HG02610 (cell line): ENCODE results near the gene PRR12.

Experiments
- ATAC-seq: cut with Tn5 transposase; IDR thresholded peaks from one replicate; pipeline ENCODE4 v1.9.1; 2021; ENCODE audit warnings: mild to moderate bottlenecking, moderate library complexity; ENCODE audit not compliant: unreplicated experiment

The PRR12 gene, protein sequence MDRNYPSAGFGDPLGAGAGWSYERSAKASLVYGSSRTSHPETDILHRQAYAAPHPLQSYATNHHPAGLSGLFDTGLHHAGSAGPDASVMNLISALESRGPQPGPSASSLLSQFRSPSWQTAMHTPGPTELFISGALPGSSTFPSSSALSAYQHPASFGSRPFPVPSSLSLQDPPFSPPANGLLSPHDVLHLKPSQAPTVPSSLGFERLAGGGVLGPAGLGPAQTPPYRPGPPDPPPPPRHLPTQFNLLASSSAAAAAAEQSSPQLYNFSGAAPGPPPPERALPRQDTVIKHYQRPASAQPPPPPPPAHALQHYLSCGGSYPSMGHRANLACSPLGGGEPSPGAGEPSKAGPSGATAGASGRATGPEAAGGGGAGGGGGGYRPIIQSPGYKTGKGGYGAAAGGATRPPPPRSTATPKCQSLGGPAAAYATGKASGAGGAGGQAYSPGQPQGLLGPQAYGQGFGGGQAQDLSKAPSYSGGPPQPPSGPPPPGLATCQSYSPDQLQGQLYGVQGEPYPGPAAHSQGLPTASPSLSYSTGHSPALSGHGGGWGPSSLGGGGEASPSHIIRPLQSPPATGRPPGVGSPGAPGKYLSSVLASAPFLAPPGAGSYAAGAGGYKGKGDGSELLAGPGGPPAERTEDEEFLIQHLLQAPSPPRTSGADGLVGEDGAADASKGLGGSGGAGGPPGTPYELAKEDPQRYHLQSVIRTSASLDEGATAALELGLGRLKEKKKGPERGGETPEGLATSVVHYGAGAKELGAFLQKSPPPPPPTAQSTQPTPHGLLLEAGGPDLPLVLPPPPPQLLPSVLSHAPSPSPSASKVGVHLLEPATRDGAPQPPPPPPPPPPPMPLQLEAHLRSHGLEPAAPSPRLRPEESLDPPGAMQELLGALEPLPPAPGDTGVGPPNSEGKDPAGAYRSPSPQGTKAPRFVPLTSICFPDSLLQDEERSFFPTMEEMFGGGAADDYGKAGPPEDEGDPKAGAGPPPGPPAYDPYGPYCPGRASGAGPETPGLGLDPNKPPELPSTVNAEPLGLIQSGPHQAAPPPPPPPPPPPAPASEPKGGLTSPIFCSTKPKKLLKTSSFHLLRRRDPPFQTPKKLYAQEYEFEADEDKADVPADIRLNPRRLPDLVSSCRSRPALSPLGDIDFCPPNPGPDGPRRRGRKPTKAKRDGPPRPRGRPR (N-terminal part only)

DNA sequence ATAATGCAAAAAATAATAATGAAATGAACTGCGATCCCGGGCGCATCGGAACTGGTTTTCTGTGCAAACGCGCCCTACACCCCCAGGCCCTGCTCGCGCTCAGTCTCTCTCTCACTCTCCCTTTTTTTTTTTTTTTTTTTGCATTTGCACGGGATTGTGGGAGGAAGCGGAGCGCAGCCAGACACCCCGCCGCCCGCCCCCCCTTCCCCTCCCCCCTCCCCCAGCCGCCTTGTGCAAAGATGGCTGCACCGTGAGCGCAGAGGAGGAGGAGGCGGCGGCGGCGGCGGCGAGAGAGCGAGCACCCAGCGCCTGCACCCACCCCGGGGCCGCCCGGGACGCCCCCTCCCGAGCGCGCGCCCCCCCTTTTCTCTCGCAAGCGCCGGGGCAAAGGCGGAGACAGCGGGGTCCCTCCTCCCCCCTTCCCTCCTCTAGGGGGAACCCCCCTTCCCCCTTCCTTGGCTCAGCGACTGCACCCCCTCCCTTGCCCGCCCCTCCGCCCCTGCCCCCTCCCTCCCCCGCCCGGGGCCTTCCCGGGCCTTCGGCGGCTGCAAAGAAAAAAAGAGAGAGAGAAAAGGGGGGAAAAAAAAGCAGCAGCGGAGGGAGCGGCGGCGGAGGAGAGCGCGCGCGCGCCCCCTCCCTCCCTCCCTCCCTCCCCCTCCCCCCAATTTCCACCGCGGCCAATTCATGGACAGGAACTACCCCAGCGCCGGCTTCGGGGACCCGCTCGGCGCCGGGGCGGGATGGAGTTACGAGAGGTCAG lies at the start of gene PRR12:
PRR12 (plus strand) TSS at position 212 of the 760 bp plus-strand sequence; CDS start at position 685, 473 bp downstream.
- ATAC-seq: no peak

DNA sequence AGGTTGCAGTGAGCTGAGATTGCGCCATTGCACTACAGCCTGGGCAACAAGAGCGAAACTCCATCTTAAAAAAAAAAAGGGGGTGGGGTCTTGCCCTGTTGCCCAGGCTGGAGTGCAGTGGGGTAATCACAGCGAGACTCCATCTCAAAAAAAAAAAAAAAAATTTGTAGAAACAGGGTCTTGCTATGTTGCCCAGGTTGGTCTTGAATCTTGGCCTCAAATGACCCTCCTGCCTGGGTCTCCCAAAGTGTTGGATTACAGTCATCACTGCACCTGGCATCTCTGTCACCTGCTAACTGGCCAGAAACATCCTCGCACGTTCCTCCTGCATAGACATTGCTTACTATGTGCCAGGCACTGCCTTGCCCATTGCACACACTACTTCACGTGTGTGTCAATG lies 49.1 kb upstream of the PRR12 start:
- no peak for ATAC-seq

DNA sequence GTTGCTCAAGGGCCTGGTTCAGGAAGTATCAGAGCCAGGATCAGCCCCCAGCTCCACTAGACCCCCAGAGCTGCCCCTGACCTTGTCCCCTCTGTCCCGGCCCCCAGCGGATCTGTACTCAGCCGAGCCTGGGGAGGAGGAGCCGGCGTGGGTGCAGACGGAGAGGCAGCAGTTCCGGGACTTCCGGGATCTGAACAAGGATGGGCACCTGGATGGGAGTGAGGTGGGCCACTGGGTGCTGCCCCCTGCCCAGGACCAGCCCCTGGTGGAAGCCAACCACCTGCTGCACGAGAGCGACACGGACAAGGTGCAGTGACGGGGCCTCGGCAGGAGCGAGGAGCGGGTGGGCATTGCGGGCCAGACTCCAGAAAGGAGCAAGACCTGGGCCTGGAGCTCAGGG lies 48.5 kb upstream of the PRR12 start:
- no peak for ATAC-seq

DNA sequence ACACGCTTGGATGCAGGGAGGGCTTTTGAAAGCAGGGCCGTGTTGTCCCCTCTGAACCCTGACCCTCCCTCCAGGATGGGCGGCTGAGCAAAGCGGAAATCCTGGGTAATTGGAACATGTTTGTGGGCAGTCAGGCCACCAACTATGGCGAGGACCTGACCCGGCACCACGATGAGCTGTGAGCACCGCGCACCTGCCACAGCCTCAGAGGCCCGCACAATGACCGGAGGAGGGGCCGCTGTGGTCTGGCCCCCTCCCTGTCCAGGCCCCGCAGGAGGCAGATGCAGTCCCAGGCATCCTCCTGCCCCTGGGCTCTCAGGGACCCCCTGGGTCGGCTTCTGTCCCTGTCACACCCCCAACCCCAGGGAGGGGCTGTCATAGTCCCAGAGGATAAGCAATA lies 48.0 kb upstream of the PRR12 start:
- ATAC-seq: no peak

DNA sequence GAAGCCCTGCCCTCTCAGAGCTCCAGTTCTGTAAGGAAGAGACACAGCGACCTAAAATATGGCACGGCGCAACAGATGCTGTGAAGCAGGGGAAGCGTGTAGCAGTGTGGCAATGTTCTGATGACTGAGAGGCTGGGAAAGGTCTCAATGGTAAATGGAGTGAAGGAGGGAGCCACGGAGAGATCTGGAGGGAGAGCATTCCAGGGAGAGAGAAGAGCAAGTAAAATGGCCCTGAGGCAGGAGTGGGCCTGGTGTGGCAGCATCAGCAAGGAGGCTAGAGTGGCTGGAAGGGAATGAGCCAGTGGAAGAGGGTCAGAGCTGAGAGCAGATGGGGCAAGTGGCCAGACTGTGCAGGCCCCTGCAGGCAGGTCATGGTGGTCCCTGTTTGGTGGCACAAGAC lies 46.8 kb upstream of the PRR12 start:
- no peak for ATAC-seq

DNA sequence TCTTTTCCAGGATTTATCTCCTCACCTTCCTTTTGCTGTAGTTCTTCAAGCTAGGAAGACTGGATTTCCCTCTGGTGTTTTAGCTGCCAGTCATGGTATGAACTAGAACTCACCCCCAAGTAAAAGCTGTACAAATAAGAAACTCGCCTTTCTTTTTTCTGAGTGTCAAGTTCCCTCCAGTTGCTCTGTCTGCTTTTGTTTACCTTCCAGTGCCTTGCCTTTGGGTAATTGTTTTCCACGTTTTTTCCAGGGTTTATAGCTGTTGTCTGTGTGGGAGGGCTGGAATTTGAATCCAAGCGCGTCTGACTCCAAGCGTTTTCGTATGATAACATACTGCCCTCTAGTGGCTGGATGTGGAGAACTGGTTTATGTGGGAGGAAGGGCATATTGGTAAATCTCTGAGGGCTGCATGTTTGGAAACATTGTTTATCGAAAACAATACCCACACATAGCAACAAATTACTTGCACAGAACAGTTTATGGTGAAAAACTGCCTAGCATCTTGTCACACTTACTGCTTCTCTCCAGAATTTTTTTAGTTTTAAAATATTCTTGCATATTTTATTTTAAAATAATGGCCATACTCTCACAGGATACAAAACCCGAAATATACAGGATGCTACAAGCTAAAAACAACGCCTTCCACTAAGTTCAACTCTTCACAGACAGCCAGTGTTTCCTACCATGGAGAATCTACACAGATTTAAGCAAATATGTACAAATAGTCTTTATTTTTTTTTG lies 44.0 kb upstream of the PRR12 start:
- ATAC-seq: no peak

DNA sequence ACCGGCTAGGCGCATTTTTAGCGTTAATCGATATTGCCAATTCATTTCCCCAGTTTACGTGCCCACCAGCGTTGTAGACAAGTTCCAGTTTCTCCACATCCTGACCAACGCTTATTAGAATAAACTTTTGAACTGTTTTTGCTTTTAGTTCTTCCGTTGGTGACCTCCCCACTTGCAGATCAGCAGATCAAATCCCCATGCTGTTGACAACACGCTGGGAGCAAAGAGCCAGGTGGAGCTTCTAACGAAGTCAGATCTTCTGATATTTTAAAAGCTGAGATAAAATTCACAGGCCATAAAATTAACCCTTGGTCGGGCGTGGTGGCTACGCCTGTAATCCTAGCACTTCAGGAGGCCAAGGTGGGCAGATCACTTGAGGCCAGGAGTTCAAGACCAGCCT lies 41.9 kb upstream of the PRR12 start:
- no peak for ATAC-seq

DNA sequence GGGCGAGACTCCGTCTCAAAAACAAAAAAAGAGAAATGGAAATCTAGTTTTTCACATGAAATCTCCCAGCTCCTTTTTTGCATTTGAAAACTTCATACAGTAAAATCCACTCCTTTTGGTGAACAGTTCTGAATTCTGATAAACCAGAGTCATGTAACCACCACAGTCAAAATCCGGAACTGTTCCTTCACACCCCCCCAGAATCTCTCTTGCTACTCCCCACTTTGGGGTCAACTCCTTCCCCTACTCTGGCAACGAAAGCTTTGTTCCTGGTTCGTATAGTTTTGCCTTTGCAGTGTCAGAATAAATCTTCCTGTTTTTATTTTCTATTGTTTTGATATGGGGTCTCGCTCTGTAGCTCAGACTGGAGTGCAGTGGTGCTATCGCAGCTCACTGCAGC lies 39.5 kb upstream of the PRR12 start:
- no peak for ATAC-seq

DNA sequence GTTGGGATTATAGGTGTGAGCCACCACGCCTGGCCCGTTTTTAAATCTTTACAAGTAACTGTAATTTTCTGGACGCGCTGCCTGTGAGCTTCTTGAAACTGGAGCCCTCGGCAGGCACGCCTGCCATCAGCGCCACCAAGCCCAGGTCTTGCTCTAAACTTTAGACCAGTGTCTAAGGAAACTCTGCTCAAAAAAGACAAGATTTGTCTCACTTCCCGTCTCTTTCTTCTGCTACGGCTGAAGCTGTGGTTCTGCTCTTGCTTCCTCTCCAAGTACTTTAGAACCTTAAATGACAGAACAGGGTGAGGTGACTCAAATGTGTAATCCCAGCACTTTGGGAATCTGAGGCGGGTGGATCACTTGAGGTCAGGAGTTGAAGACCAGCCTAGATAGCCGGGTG lies 38.2 kb upstream of the PRR12 start:
- no peak for ATAC-seq

DNA sequence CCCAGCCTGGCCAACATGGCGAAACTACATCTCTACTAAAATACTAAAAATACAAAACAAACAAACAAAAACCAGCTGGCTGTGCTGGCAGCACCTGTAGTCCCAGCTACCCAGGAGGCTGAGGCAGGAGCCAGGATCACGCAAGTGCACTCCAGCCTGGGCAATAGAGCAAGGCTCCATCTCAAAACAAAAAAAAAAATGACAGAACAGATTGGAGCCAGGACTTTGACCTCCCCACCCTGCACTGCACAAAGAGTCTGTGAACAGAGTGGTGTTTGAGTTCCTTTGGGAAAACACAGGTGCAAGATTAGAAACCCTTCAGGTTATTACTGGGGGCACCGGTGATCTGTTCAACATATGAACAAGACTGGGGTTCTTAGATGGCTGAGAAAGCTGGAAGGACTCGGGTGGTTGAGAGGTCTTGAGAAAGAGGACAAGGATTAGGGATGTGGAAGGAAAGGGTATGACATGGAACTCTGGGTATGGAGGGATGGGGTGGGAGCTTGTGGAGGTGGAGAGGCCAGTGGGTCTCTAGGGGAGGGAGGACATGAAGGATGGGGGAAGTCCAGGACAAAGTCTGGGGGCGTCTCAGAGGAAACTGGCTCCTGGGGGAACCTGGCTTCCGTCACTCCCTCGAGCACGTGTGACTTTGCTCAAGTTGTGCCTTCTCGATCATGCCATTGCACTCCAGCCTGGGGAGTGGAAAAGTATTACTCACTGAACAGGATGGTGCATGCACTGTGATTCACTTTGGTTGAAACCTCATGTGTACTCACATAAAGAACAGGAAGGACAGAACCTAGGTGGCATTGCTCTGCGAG lies 37.3 kb upstream of the PRR12 start:
- ATAC-seq: no peak

DNA sequence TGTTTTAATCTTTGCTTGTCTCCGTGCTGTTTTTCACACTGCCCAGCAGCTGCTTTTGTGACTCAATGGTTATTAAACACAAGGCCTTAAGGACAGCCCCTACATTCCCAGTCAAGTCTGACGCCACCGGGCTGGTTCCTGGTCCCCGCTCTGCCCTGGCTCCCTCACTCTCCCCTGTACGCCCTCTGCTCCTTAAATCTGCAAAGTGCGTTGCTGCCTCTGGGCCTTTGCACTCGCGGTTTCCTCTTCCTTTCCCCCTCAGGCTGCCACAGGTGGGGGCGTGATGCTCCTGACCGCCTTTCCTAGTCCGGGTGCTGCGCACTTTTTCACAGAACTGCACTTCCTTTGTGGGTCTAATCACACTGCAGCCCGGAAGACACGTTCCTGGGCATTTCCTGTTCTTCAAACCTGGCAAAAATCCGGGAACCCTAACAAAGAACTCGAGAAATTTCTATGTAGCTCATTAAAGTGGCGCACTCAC lies 36.2 kb upstream of the PRR12 start:
- ATAC-seq: no peak

DNA sequence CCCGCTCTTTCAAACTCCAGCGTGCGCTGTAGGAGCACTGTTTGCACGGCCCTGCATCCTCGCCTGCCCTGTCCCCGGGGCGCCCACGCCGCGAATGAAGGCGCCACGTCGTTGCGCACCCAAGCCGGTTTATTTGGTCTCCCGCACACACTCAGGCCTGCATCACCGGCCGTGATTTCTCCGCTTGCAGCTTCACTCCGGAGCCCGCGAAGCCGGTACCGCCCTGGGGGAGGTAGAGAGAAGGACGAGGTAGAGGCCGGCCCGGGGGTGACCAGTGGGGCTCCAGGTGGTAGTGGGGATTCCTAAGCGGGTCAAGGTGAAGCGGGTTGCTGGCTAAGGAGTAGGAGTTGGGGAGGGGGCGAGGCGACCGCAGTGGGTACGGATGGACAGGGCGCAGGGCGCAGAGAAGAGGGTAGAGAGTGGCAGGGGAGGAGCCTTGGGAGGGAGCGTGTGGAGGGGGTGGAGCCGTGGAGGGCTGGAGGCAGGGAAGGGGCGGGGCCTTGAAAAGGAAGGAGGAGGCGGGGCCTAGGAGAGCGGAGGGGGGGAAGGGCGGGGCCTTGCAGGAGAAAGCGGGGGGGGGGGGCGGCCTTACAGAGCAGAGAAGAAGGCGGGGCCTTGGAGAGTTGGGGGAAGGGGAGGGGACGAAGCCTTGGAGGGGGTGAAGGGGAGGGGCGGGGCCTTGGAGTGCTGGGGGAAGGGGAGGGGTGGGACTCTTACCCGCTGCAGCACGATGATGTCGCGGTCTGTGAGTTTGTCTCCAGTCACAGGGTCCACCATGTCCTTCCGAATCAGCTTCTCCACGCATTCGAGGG lies 35.2 kb upstream of the PRR12 start:
- no peak for ATAC-seq

DNA sequence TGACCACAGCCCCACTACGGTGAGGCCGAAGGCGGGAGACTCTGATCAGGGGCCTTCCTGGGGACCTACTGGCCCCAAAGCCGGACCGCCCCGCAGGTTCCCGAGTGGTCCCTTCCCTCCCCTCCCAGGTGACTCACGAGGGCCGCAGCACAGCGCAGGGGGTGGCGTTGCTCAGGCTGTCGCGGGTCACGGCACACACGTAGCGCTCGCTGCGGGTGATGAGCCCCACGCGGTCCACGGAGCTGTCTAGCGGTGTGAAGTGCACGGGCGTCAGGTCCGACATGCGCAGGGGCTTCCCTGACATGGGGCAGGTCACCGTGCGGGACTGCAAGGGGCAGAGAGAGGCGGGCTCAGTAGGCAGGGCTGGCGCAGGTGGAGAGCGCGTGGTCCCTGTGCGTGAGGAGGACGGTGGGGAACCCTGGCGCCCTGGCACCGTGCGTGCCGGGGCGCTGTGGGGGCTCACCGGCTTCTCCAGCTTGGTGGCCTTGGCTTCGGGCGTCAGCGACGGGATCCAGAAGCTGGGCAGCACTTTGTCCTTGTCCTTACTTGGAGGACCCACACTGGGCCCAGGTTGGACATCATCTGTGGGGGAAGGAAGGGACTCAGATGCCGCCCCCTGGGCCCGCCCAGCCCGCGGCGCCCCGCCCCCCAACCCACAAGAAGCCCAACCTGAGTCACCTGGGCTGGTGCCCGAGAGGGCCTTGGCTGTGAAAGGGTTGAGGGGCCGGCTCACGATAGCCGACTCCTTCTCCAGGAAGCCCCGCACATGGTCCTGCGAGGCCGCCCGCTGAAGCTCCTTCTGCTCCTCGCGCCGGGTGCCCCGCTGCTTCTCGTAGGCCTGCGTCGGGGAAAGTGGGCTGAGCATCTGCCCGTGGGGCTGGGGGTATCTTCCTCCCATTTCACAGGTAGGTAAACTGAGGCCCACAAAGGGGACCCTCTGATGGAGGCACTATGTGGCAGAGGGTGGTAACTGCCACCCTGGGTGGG lies 34.3 kb upstream of the PRR12 start:
- no peak for ATAC-seq

DNA sequence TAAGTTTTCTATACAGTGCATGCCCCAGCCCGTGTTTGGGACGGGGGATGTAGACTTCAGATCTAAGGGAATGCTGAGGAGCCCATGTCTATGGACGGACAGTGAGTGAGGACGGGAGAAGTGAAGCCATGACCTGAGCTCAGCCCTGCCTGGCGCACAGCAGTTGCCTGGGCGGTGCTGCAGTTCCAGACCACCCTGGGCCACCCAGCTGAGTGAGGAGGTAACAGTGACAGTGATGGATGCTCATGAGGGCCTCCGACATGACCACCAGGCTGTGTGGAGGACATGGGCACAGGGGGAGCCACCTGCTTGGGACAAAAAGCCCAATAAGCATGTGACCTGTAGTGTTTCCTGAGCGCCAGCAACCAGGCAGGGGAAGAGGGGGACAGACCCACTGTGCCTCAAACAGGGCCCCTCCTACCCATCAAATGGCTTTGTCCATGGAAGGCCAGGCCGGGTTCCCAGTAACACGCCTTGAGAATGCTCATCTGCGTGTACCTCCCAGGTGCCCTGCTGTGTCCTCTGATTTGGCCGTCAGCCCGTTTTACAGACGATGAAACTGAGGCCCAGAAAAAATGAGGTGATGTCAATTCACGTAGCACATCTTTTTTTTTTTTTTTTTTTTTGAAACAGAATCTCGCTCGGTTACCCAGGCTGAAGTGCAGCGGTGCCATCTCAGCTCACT lies 33.2 kb upstream of the PRR12 start:
- no peak for ATAC-seq

DNA sequence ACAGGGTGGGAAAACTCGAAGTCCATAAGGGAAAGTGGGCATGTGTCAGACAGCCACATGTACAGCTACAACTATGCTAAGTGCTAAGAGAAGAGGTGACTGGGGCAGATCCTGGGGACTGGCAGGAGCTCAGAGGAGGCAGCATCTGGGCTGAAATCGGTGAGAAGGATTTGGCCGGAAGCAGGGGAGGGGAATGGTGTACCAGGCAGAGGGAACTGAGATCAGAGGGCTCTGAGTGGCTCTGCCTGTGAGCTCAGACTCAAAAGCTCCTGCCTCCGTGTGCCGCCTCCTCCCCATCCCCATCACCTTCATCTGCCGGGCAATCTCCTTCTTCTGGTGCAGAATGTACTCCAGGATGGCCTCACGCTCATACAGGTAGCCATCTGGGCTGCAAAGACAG lies 32.4 kb upstream of the PRR12 start:
- no peak for ATAC-seq

DNA sequence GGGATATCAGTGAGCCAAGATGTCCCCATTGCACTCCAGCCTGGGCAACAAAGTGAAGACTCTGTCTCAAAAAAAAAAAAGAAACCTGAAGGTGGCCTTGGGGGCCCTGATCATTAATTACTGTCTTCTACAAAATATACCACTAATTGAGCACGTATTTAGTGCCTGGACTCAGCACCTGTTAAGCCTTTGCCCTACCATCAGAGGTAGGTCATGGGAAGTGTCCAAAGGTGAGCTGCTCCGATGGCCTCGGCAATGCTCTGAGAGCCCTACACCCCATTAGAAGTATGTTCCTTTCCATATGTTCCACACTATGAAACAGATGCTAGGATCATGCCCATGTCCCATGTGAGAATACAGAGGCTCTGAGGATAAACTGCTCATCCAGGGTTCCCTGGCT lies 31.5 kb upstream of the PRR12 start:
- ATAC-seq: no peak
